Measurements from ENCODE around the gene HOXA6.

The HOXA6 gene

GRCh38 chr7:27184337-27185012 is 36.9 kb upstream of the HOXA6 start:
- DNase-seq, result no peak

GRCh38 chr7:27183682-27184336 is 36.2 kb upstream of the HOXA6 start:
- no peak for DNase-seq

- DNase-seq, result no peak
Measured at GRCh38 chr7:27182861-27183681, 35.5 kb upstream of the HOXA6 start.

GRCh38 chr7:27182285-27182841 is 34.8 kb upstream of the HOXA6 start:
- no peak for DNase-seq

- no peak for DNase-seq
Measured at GRCh38 chr7:27181795-27182275, 34.3 kb upstream of the HOXA6 start.

- DNase-seq, result no peak
Measured at GRCh38 chr7:27180431-27181420, 33.2 kb upstream of the HOXA6 start.

GRCh38 chr7:27179503-27180430 is 32.2 kb upstream of the HOXA6 start:
- peak; percentile 66 for DNase-seq

- DNase-seq, result no peak
Measured at GRCh38 chr7:27179030-27179429, 31.5 kb upstream of the HOXA6 start.

GRCh38 chr7:27178366-27178765 is 30.8 kb upstream of the HOXA6 start:
- no peak for DNase-seq

- DNase-seq, result no peak
Measured at GRCh38 chr7:27177795-27178320, 30.3 kb upstream of the HOXA6 start.

- no peak for DNase-seq
Measured at GRCh38 chr7:27176962-27177794, 29.6 kb upstream of the HOXA6 start.

- no peak for DNase-seq
Measured at GRCh38 chr7:27176524-27176845, 28.9 kb upstream of the HOXA6 start.

GRCh38 chr7:27175626-27176523 is 28.3 kb upstream of the HOXA6 start:
- DNase-seq, result no peak

GRCh38 chr7:27174874-27175625 is 27.5 kb upstream of the HOXA6 start:
- DNase-seq, result no peak

- no peak for DNase-seq
Measured at GRCh38 chr7:27173956-27174873, 26.6 kb upstream of the HOXA6 start, which contains the start of gene HOXA10. Gene HOXA10, minus strand, starts transcription at chr7:27174320. Its CDS starts 14 bp downstream, at chr7:27174306.

- no peak for DNase-seq
Measured at GRCh38 chr7:27173511-27173955, 26.0 kb upstream of the HOXA6 start.
